ENCODE measurements around the gene ZMYM4. TPM values are rescaled to one million over a fixed set of nuclear protein-coding genes. Genes with fewer than 3 reads are reported as not detected.
"Not testable (repeated sequence)": the region's sequence is repeated elsewhere in the genome, so short reads cannot be mapped to it uniquely, and the experiment has no call there.

The ZMYM4 gene
- total RNA-seq, 2 experiments from 2014 or later: 30.9 to 32.7 TPM

- H3K4me3 Mint-ChIP-seq: no peak overlapping the region
- H3K4me1 Mint-ChIP-seq: peaks cover 13% of the 10 kb centered on the region
- H3K9me3 Mint-ChIP-seq: no peaks in the 10 kb centered on the region
- H3K27me3 Mint-ChIP-seq: no peaks in the 10 kb centered on the region
- peaks cover 44% of the 10 kb centered on the region for H3K36me3 Mint-ChIP-seq
- DNase-seq: no peak
- H3K27ac Mint-ChIP-seq: peak overlapping the region; percentile 13
Measured at GRCh38 chr1:35461966-35462651, 193.6 kb downstream of the ZMYM4 start.

GRCh38 chr1:35463232-35463631 lies 194.7 kb downstream of the ZMYM4 start:
- Mint-ChIP-seq H3K9me3 (no peaks in the 10 kb centered on the region), H3K27ac (no peak overlapping the region), H3K4me3 (no peak overlapping the region), H3K36me3 (peaks cover 49% of the 10 kb centered on the region), H3K4me1 (peaks cover 13% of the 10 kb centered on the region), H3K27me3 (no peaks in the 10 kb centered on the region)
- DNase-seq: no peak

- H3K9me3 Mint-ChIP-seq, DNase-seq, H3K4me3 Mint-ChIP-seq, H3K27me3 Mint-ChIP-seq, H3K27ac Mint-ChIP-seq: not testable (repeated sequence)
- Mint-ChIP-seq H3K36me3 (peaks cover 54% of the 10 kb centered on the region), H3K4me1 (peaks cover 11% of the 10 kb centered on the region)
Measured at GRCh38 chr1:35463749-35464148, 195.2 kb downstream of the ZMYM4 start.

- no peak overlapping the region for H3K4me3 Mint-ChIP-seq
- no peak overlapping the region for H3K27ac Mint-ChIP-seq
- no peak for DNase-seq
- H3K9me3 Mint-ChIP-seq: no peaks in the 10 kb centered on the region
- H3K4me1 Mint-ChIP-seq: peaks cover 11% of the 10 kb centered on the region
- H3K36me3 Mint-ChIP-seq: peaks cover 57% of the 10 kb centered on the region
- no peaks in the 10 kb centered on the region for H3K27me3 Mint-ChIP-seq
Measured at GRCh38 chr1:35466120-35466519, 197.6 kb downstream of the ZMYM4 start.

GRCh38 chr1:35470977-35471613 lies 202.6 kb downstream of the ZMYM4 start:
- DNase-seq: no peak
- Mint-ChIP-seq H3K4me3 (no peak overlapping the region), H3K36me3 (peaks cover 19% of the 10 kb centered on the region), H3K27me3 (no peaks in the 10 kb centered on the region), H3K9me3 (no peaks in the 10 kb centered on the region), H3K4me1 (no peaks in the 10 kb centered on the region), H3K27ac (no peak overlapping the region)

Other genes with a start within 250 kb of the ZMYM4 start
- 10 to 100 TPM; 12.3 to 17.2 TPM for gene ZMYM6, start 236.8 kb upstream of the ZMYM4 start, total RNA-seq
- 1 to 10 TPM; 3.9 to 6.1 TPM for gene ZMYM1, start 189.3 kb upstream of the ZMYM4 start, total RNA-seq
- 100 to 1,000 TPM; 423 to 440 TPM for gene SFPQ, start 75.6 kb upstream of the ZMYM4 start, total RNA-seq